K562 (cell line): ENCODE measurements around the gene PSME4. TPM values are rescaled to one million over a fixed set of nuclear protein-coding genes. Genes with fewer than 3 reads are reported as not detected.

Experiments
- ATAC-seq: fragments of 200-7000 bp; cut with Tn5 transposase; 3 replicates; pipeline ENCODE4 v1.9.1; 2020; ENCODE audit warnings: moderate library complexity
- BruUV-seq: library from RNA; stranded (reverse); fragments of 400-500 nt; replicated peaks from 2 replicates; lab custom pipeline; 2021; lab: Mats Ljungman, UMichigan
- CTCF ChIA-PET: fragments of 300-600 bp; formaldehyde crosslinking; extraction: SDS; loops from one replicate; lab custom pipeline; 2021; ENCODE audit warnings: low intra/inter-chr PET ratio; lab: Yijun Ruan, JAX
- POLR2A ChIA-PET: fragments of 300-600, 350-650 bp; sonication (Branson Sonifier 250); formaldehyde crosslinking; extraction: SDS; loops from one replicate; lab custom pipeline; 2021; ENCODE audit warnings: antibody characterized with exemption, inconsistent platforms; lab: Yijun Ruan, JAX
- DNase-seq, 4 experiments: peaks; one replicate each; pipeline versions ENCODE4 v3.0.0 to v3.0.0-alpha.2; 2011 to 2018; ENCODE audit warnings: low spot score in 3 of 4, mixed read lengths in 3 of 4; ENCODE audit errors: extremely low read depth in 1 of 4
- FAIRE-seq: peaks from 2 replicates; lab custom pipeline; 2011; peaks lifted over from hg19 to GRCh38; lab: Jason Lieb, UNC
- H2AFZ ChIP-seq: 2 replicates; pipeline ENCODE4 v1.6.0; 2011; ENCODE audit warnings: low read depth, low read length, control low read depth, inconsistent platforms
- H3K27ac ChIP-seq: fragments of 200-600 bp; 3 replicates; pipeline ENCODE4 v1.8.0; 2011; ENCODE audit warnings: low read depth, mild to moderate bottlenecking, control low read depth, inconsistent platforms, low read length, moderate library complexity, mixed read lengths; ENCODE audit errors: extremely low read depth
- H3K27me3 ChIP-seq, 2 experiments: fragments of 300-600 bp in 1 of 2; 2 replicates in 1 of 2; 3 replicates in 1 of 2; pipeline versions ENCODE4 v1.6.0 to v1.8.0; 2011; ENCODE audit warnings: inconsistent platforms in 2 of 2, low read length in 2 of 2, mild to moderate bottlenecking in 1 of 2, mixed read lengths in 1 of 2, moderate library complexity in 1 of 2; ENCODE audit not compliant: control insufficient read depth in 2 of 2, insufficient read depth in 2 of 2
- H3K36me3 ChIP-seq: fragments of 300-600 bp; 3 replicates; pipeline ENCODE4 v1.8.0; 2011; ENCODE audit warnings: mild to moderate bottlenecking, low read length, inconsistent platforms; ENCODE audit not compliant: control insufficient read depth, insufficient read depth
- H3K4me1 ChIP-seq, 2 experiments: fragments of 200-600 bp in 1 of 2; replicated peaks in 1 of 2; 2 replicates in 1 of 2; 3 replicates in 1 of 2; pipeline versions ENCODE4 v1.5.1 to v1.8.0; 2011; ENCODE audit warnings: inconsistent platforms in 2 of 2, low read length in 2 of 2, mild to moderate bottlenecking in 1 of 2, mixed read lengths in 1 of 2, moderate library complexity in 1 of 2; ENCODE audit not compliant: control insufficient read depth in 2 of 2, insufficient read depth in 2 of 2
- H3K4me2 ChIP-seq: 2 replicates; pipeline ENCODE4 v1.6.1; 2011; ENCODE audit warnings: low read length, control low read depth, inconsistent platforms, mixed read lengths; ENCODE audit not compliant: insufficient read depth
- H3K4me3 ChIP-seq: fragments of 200-600 bp; sonication (generic), shearing (Covaris generic); 2 replicates; pipeline ENCODE4 v1.5.1; 2016; ENCODE audit warnings: control low read depth, inconsistent platforms
- H3K79me2 ChIP-seq: fragments of 200-600 bp; 3 replicates; pipeline ENCODE4 v1.8.0; 2011; ENCODE audit warnings: low read length, inconsistent platforms; ENCODE audit not compliant: control insufficient read depth, insufficient read depth
- H3K9ac ChIP-seq, 2 experiments: 2 replicates each; pipeline versions ENCODE4 v1.6.0 to v1.6.1; 2011; ENCODE audit warnings: low read depth in 2 of 2, low read length in 2 of 2, control low read depth in 1 of 2, inconsistent platforms in 1 of 2, mild to moderate bottlenecking in 1 of 2, mixed read lengths in 1 of 2; ENCODE audit not compliant: insufficient read depth in 1 of 2
- H3K9me1 ChIP-seq: one replicate; pipeline ENCODE4 v1.6.0; 2011; ENCODE audit warnings: inconsistent platforms, mild to moderate bottlenecking, low read length, moderate library complexity; ENCODE audit not compliant: control insufficient read depth, insufficient read depth
- H3K9me3 ChIP-seq: replicated peaks from 2 replicates; pipeline ENCODE4 v1.5.1; 2011; ENCODE audit warnings: low read depth, low read length, inconsistent platforms; ENCODE audit not compliant: control insufficient read depth, insufficient read depth
- H4K20me1 ChIP-seq: replicated peaks from 2 replicates; pipeline ENCODE4 v1.6.1; 2011; ENCODE audit warnings: low read length, inconsistent platforms, mixed read lengths; ENCODE audit not compliant: control insufficient read depth, insufficient read depth
- C11orf30 ChIP-seq: fragments of 450-650 bp; IDR thresholded peaks from 2 replicates; pipeline ENCODE4 v1.6.1; 2016; ENCODE audit warnings: low read depth, mild to moderate bottlenecking
- FOXK1 ChIP-seq: sonication (generic); formaldehyde crosslinking; IDR thresholded peaks from 2 replicates; pipeline ENCODE4 v1.8.0; 2022; ENCODE audit warnings: missing genetic modification reagents, mild to moderate bottlenecking, borderline replicate concordance
- GABPB2 ChIP-seq: fragments of 250-450 bp; sonication (Bioruptor Pico); conservative IDR thresholded peaks from 2 replicates; pipeline ENCODE4 v1.5.1; 2021; ENCODE audit warnings: mild to moderate bottlenecking
- KDM5B ChIP-seq: fragments of 200-600 bp; sonication (generic); IDR thresholded peaks from 2 replicates; pipeline ENCODE4 v1.6.1; 2012; ENCODE audit warnings: low read depth, mild to moderate bottlenecking, moderate library complexity, low read length, control low read depth, inconsistent platforms; ENCODE audit not compliant: insufficient replicate concordance
- MAFF ChIP-seq: IDR thresholded peaks from 2 replicates; pipeline ENCODE4 v1.6.1; 2012; ENCODE audit warnings: low read length, improper control_type of control experiment
- MAFG ChIP-seq: fragments of 450-650 bp; conservative IDR thresholded peaks from 2 replicates; pipeline ENCODE4 v1.6.1; 2016; ENCODE audit warnings: missing genetic modification characterization, missing compliant biosample characterization
- MAFK ChIP-seq: IDR thresholded peaks from 2 replicates; pipeline ENCODE4 v1.6.1; 2011; ENCODE audit warnings: low read length, improper control_type of control experiment
- ZNF121 ChIP-seq: sonication (generic); formaldehyde crosslinking; conservative IDR thresholded peaks from 2 replicates; pipeline ENCODE4 v1.8.0; 2022; ENCODE audit warnings: missing genetic modification reagents
- ZNF253 ChIP-seq: fragments of 250-450 bp; sonication (Bioruptor Pico); conservative IDR thresholded peaks from 2 replicates; pipeline ENCODE4 v1.6.1; 2021; ENCODE audit warnings: mild to moderate bottlenecking
- ZNF316 ChIP-seq: fragments of 450-650 bp; IDR thresholded peaks from 2 replicates; pipeline ENCODE4 v1.6.1; 2016
- WGBS: fragments of 100-300 bp; shearing (Covaris generic); methylation state at CpG from one replicate; pipeline ENCODE4 v1.1.6; 2016; ENCODE audit warnings: low coverage, mixed read lengths; ENCODE audit not compliant: insufficient coverage; ENCODE audit errors: missing lambda C conversion rate; 5-methylcytosine and 5-hydroxymethylcytosine counted together
- in situ Hi-C: fragments of 300-500 bp; cut with MboI; formaldehyde crosslinking; loops from 4 replicates; pipeline ENCODE4 v1.15.0; 2018; ENCODE audit warnings: inconsistent platforms, mixed read lengths
- intact Hi-C: fragments of 100-400 bp; cut with micrococcal nuclease; formaldehyde crosslinking; loops from 2 replicates; pipeline ENCODE4 v1.14.2; 2022
- polyA plus RNA-seq, 8 experiments: library from polyadenylated mRNA; depleted of rRNA in 4 of 8; stranded (reverse) in 5 of 8; unstranded in 3 of 8; fragments of >200 nt; fragmentation: Nextera tagmentation in 2 of 8; fragmentation: Illumina TruSeq in 1 of 8; extraction: Ambion mirVana in 2 of 8; extraction: Trizol in 1 of 8; gene quantifications; 2 replicates each; pipeline versions ENCODE4 v1.2.1 to v1.2.3, GENCODE V29; 2011 to 2014; ENCODE audit warnings: inconsistent platforms in 1 of 8, missing spikeins in 1 of 8
- total RNA-seq, 7 experiments: library from RNA; depleted of rRNA in 6 of 7; stranded (reverse); fragments of >200 nt in 6 of 7; fragmentation: Illumina TruSeq in 2 of 7; extraction: Trizol in 2 of 7; gene quantifications; 2 replicates each; pipeline versions ENCODE4 v1.2.1 to v1.2.3, GENCODE V29; 2011 to 2021; ENCODE audit warnings: low replicate concordance in 1 of 7
- TF ChIP-seq, protein P1 (sequence below): fragments of 200-800 bp; sonication (Bioruptor generic); IDR thresholded peaks from 2 replicates; pipeline ENCODE4 v1.6.1; 2017; ENCODE audit warnings: missing genetic modification characterization, missing compliant biosample characterization
- TF ChIP-seq, protein P2 (sequence below), 2 experiments: fragments of 250-450 bp in 1 of 2; fragments of 450-650 bp in 1 of 2; sonication (Bioruptor Pico) in 1 of 2; IDR thresholded peaks; 2 replicates each; pipeline versions ENCODE4 v1.6.1 to v1.8.0; 2016 to 2021; ENCODE audit warnings: mild to moderate bottlenecking in 2 of 2, moderate library complexity in 2 of 2, missing compliant biosample characterization in 1 of 2, missing genetic modification characterization in 1 of 2
- TF ChIP-seq, protein P3 (sequence below): fragments of 250-450 bp; sonication (Bioruptor Pico); IDR thresholded peaks from 2 replicates; pipeline ENCODE4 v1.9.0; 2021; ENCODE audit warnings: mild to moderate bottlenecking, inconsistent platforms
- TF ChIP-seq, protein P4 (sequence below): sonication (generic); formaldehyde crosslinking; IDR thresholded peaks from 2 replicates; pipeline ENCODE4 v1.8.0; 2022; ENCODE audit warnings: missing genetic modification reagents, mild to moderate bottlenecking, borderline replicate concordance

PSME4 gene
- total and polyA plus RNA-seq, 9 of the 15 experiments (the other 6 are each of a cell fraction or from before 2014, with no cell fraction given): 24.3 to 77.8 (median 40.5) TPM

DNA sequence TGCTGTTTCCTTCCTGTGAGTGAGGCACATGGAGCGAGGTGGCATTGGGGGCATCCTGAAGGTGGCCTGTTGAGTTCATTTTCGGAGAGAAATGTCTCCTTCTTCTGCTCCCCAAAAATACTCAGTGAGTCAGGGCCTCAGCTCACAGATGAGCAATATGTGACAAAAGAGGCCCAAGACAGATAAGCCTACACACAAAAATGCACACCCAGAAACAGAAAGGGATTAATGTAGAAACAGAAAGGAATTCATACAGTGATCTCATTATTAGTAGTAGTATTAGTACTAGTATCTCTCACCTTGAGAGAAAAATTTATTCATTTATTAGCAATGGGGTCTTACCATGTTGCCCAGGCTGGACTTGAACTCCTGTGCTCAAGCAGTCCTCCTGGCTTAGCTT, 116.1 kb downstream of the PSME4 start (continued):
- TF ChIP-seq, protein P1, sequence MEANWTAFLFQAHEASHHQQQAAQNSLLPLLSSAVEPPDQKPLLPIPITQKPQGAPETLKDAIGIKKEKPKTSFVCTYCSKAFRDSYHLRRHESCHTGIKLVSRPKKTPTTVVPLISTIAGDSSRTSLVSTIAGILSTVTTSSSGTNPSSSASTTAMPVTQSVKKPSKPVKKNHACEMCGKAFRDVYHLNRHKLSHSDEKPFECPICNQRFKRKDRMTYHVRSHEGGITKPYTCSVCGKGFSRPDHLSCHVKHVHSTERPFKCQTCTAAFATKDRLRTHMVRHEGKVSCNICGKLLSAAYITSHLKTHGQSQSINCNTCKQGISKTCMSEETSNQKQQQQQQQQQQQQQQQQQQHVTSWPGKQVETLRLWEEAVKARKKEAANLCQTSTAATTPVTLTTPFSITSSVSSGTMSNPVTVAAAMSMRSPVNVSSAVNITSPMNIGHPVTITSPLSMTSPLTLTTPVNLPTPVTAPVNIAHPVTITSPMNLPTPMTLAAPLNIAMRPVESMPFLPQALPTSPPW (CRISPR knock-in tag): no peak

DNA sequence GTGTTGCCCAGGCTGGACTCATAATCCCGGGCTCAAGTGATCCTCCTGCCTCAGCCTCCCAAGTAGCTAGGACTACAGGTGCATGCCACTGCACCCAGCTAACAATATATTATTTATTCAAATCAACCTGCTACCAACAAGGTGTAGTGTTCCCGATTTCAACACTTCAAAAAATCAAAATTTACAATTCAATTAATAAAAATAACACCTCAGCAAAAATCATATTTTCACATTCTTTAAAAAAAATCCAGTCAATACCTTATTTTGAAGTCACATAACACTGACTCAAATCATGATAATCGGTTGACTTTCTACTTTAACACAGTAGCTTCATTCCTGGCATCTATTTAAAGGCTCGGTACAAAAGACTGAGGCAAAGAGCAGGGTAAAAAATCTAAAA, 118.3 kb downstream of the PSME4 start:
- CTCF ChIA-PET: no interaction called here
- in situ Hi-C loops: no loop called here
- ATAC-seq (no peak), FAIRE-seq (no peak)
- H4K20me1 ChIP-seq: no peaks in the 10 kb centered on the region
- H3K27me3 ChIP-seq: no peaks in the 10 kb centered on the region
- WGBS: 87% methylated on average over 4 of the region's 4 CpGs
- no peak overlapping the region for H3K27ac ChIP-seq
- H3K4me1 ChIP-seq: no peaks in the 10 kb centered on the region
- no peak overlapping the region for H3K4me2 ChIP-seq
- no peak overlapping the region for H2AFZ ChIP-seq
- no peaks in the 10 kb centered on the region for H3K79me2 ChIP-seq
- TF ChIP-seq FOXK1 (CRISPR knock-in tag) (no peak), ZNF121 (CRISPR knock-in tag) (0 out of 2 replicates have a peak, but pooled peaks have one; percentile 27), GABPB2 (CRISPR knock-in tag) (no peak), ZNF253 (no peak), MAFF (0 out of 2 replicates have a peak, but pooled peaks have one; percentile 25), KDM5B (no peak), MAFG (peak; percentile 67), C11orf30 (peak; percentile 69), MAFK (peak; percentile 48; the same call in 1 of the 2 replicates), ZNF316 (peak; percentile 90)
- TF ChIP-seq, protein P1 (CRISPR knock-in tag): no peak
- TF ChIP-seq, protein P2, sequence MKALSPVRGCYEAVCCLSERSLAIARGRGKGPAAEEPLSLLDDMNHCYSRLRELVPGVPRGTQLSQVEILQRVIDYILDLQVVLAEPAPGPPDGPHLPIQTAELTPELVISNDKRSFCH (CRISPR knock-in tag; IDR thresholded peaks at IDR 0.05): no peak
- TF ChIP-seq, protein P2 (tag; IDR thresholded peaks at IDR 0.05): no peak
- TF ChIP-seq, protein P3, sequence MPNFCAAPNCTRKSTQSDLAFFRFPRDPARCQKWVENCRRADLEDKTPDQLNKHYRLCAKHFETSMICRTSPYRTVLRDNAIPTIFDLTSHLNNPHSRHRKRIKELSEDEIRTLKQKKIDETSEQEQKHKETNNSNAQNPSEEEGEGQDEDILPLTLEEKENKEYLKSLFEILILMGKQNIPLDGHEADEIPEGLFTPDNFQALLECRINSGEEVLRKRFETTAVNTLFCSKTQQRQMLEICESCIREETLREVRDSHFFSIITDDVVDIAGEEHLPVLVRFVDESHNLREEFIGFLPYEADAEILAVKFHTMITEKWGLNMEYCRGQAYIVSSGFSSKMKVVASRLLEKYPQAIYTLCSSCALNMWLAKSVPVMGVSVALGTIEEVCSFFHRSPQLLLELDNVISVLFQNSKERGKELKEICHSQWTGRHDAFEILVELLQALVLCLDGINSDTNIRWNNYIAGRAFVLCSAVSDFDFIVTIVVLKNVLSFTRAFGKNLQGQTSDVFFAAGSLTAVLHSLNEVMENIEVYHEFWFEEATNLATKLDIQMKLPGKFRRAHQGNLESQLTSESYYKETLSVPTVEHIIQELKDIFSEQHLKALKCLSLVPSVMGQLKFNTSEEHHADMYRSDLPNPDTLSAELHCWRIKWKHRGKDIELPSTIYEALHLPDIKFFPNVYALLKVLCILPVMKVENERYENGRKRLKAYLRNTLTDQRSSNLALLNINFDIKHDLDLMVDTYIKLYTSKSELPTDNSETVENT: no peak
- TF ChIP-seq, protein P4, sequence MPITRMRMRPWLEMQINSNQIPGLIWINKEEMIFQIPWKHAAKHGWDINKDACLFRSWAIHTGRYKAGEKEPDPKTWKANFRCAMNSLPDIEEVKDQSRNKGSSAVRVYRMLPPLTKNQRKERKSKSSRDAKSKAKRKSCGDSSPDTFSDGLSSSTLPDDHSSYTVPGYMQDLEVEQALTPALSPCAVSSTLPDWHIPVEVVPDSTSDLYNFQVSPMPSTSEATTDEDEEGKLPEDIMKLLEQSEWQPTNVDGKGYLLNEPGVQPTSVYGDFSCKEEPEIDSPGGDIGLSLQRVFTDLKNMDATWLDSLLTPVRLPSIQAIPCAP (CRISPR knock-in tag): no peak
- TF ChIP-seq, all 486 proteins: peak for 6
- H3K9ac ChIP-seq: no peak overlapping the region
- no peak overlapping the region for H3K4me3 ChIP-seq
- DNase-seq: no peak
- no peaks in the 10 kb centered on the region for H3K9me1 ChIP-seq
- intact Hi-C loops: no loop called here
- no TSS peak for BruUV-seq
- peaks cover 21% of the 10 kb centered on the region; the same call in 2 of the 3 replicates for H3K36me3 ChIP-seq
- POLR2A ChIA-PET: no interaction called here
- H3K9me3 ChIP-seq: no peaks in the 10 kb centered on the region
